ENCODE measurements around the gene CPA5. TPM values are rescaled to one million over a fixed set of nuclear protein-coding genes. Genes with fewer than 3 reads are reported as not detected.

CPA5 gene
- total RNA-seq, 2 experiments from 2014 or later = not detected

DNA sequence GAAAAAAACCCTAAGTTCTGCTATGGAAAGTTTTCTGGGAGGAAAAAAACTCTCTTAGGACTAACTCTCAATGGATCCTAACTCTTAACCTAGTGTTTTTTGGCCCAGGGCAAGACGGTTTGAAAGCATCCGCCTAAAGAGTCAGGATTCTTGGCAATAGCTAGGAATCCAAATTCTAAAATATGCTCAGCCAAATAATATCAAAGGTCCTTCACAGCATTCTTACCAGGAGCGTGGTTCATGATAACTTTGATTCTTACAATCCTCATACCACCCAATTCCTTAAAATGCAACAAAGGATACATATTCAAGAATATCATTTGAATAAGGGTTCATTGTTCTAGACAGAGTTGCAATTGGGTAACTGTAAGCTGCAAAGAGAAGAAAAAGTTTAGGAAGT, 57.0 kb downstream of the CPA5 start:
- Histone ChIP-seq H3K27ac (ENCODE audit: low read depth, low read length, poor library complexity, severe bottlenecking) (no peak overlapping the region), H2AFZ (ENCODE audit: low read length) (no peak overlapping the region), H4K20me1 (ENCODE audit: insufficient read depth, low read length) (no peaks in the 10 kb centered on the region), H3K36me3 (ENCODE audit: insufficient read depth, low read length) (peaks cover 15% of the 10 kb centered on the region), H3K9me3 (ENCODE audit: low read length) (no peaks in the 10 kb centered on the region), H3K4me3 (ENCODE audit: low read depth, low read length, poor library complexity, severe bottlenecking) (no peak overlapping the region), H3K9me2 (ENCODE audit: insufficient read depth, low read length) (no peaks in the 10 kb centered on the region), H3K4me2 (ENCODE audit: low read length) (no peak overlapping the region), H3K4me1 (ENCODE audit: insufficient read depth, low read length, poor library complexity, severe bottlenecking) (no peaks in the 10 kb centered on the region), H3K79me2 (ENCODE audit: insufficient read depth, low read depth, low read length) (no peaks in the 10 kb centered on the region)
- no peak for TF ChIP-seq EZH2phosphoT487 (IDR thresholded peaks at IDR 0.05; ENCODE audit: borderline replicate concordance, low read depth, low read length)
- no peak for TF ChIP-seq CTCF (conservative IDR thresholded peaks at IDR 0.05; ENCODE audit: low read length)
- no TSS peak for BruUV-seq (replicated peaks)
- DNase-seq (ENCODE audit: low spot score) = no peak
- ChIA-PET CTCF (ENCODE audit: unreplicated experiment) (no interaction called here), POLR2A (interaction anchor here (0.9 kb wide), 2 partner anchors 9 to 11 kb away, joined by 3 read pairs; no protein-coding TSS in a partner anchor)
- intact Hi-C loops (cut with micrococcal nuclease; ENCODE audit: unreplicated experiment) = no loop called here

- ChIA-PET POLR2A (no interaction called here), CTCF (ENCODE audit: unreplicated experiment) (no interaction called here)
- no TSS peak for BruUV-seq (replicated peaks)
These were observed 60.4 kb downstream of the CPA5 start for GRCh38 chr7:130405003-130405402.

More at GRCh38 chr7:130405003-130405402, 60.4 kb downstream of the CPA5 start:
- H3K4me2 ChIP-seq (ENCODE audit: low read length) = no peak overlapping the region
- H3K36me3 ChIP-seq (ENCODE audit: insufficient read depth, low read length) = peaks cover 12% of the 10 kb centered on the region
- no peak for TF ChIP-seq EZH2phosphoT487 (IDR thresholded peaks at IDR 0.05; ENCODE audit: borderline replicate concordance, low read depth, low read length)
- TF ChIP-seq CTCF (conservative IDR thresholded peaks at IDR 0.05; ENCODE audit: low read length) = no peak
- H3K79me2 ChIP-seq (ENCODE audit: insufficient read depth, low read depth, low read length) = no peaks in the 10 kb centered on the region
- H3K4me3 ChIP-seq (ENCODE audit: low read depth, low read length, poor library complexity, severe bottlenecking) = no peak overlapping the region
- no peak overlapping the region for H2AFZ ChIP-seq (ENCODE audit: low read length)
- intact Hi-C loops (cut with micrococcal nuclease; ENCODE audit: unreplicated experiment) = no loop called here
- H4K20me1 ChIP-seq (ENCODE audit: insufficient read depth, low read length) = no peaks in the 10 kb centered on the region
- H3K27ac ChIP-seq (ENCODE audit: low read depth, low read length, poor library complexity, severe bottlenecking) = no peak overlapping the region
- DNase-seq (ENCODE audit: low spot score) = no peak
- H3K9me2 ChIP-seq (ENCODE audit: insufficient read depth, low read length) = no peaks in the 10 kb centered on the region
- H3K4me1 ChIP-seq (ENCODE audit: insufficient read depth, low read length, poor library complexity, severe bottlenecking) = no peaks in the 10 kb centered on the region
- no peaks in the 10 kb centered on the region for H3K9me3 ChIP-seq (ENCODE audit: low read length)

All from OCI-LY7 (cell line).